ENCODE results near the gene CPD. TPM values are rescaled to one million over a fixed set of nuclear protein-coding genes. Genes with fewer than 3 reads are reported as not detected.

CPD gene
- total RNA-seq, 1 donor from 2014 or later: 51.2 TPM

DNA sequence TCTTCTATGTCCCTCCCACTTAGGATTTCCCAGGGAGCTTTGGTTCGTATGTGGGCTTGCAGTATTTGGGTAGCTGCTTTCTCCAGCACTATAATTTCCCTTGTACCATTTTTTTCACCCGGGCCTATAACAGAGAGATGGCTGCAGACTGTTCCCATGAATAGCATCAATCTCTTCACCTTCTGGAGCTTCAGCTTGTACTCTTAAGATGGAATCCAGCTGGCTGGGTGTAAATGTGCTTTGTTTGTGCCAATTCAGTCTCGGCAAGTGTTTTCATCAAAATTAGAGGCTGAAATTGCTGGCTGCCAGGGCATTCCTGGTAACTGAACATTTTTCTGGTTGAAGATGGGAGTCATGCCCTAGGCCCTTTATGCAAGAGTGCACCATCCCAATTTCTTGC, 12.2 kb upstream of the CPD start:
- peaks cover 2% of the 10 kb centered on the region for H3K27me3 ChIP-seq (ENCODE audit: insufficient read depth, low read length)
- H3K4me2 ChIP-seq (ENCODE audit: low read length): no peak overlapping the region
- peaks cover 5% of the 10 kb centered on the region for H3K4me1 ChIP-seq (ENCODE audit: insufficient read depth, low read length)
- TF ChIP-seq, protein P1, sequence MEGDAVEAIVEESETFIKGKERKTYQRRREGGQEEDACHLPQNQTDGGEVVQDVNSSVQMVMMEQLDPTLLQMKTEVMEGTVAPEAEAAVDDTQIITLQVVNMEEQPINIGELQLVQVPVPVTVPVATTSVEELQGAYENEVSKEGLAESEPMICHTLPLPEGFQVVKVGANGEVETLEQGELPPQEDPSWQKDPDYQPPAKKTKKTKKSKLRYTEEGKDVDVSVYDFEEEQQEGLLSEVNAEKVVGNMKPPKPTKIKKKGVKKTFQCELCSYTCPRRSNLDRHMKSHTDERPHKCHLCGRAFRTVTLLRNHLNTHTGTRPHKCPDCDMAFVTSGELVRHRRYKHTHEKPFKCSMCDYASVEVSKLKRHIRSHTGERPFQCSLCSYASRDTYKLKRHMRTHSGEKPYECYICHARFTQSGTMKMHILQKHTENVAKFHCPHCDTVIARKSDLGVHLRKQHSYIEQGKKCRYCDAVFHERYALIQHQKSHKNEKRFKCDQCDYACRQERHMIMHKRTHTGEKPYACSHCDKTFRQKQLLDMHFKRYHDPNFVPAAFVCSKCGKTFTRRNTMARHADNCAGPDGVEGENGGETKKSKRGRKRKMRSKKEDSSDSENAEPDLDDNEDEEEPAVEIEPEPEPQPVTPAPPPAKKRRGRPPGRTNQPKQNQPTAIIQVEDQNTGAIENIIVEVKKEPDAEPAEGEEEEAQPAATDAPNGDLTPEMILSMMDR (IDR thresholded peaks at IDR 0.05; ENCODE audit: insufficient read depth, low read depth, low read length): no peak
- no peak for TF ChIP-seq EZH2 (IDR thresholded peaks at IDR 0.05; ENCODE audit: insufficient read depth, low read length)
- no peaks in the 10 kb centered on the region for H4K20me1 ChIP-seq (ENCODE audit: insufficient read depth, low read length)
- H3K4me3 ChIP-seq (ENCODE audit: insufficient read depth, low read depth, low read length): no peak overlapping the region
- FAIRE-seq (no peak), DNase-seq (ENCODE audit: low read depth) (no peak)
- H3K36me3 Mint-ChIP-seq (ENCODE audit: low read depth, unreplicated experiment): no peaks in the 10 kb centered on the region
- H3K27ac ChIP-seq (ENCODE audit: low read depth, low read length): no peak overlapping the region
- H3K79me2 ChIP-seq (ENCODE audit: insufficient read depth, low read length): no peaks in the 10 kb centered on the region
- H3K9me3 Mint-ChIP-seq (ENCODE audit: unreplicated experiment): peaks cover 4% of the 10 kb centered on the region
- no peak overlapping the region for H2AFZ ChIP-seq (ENCODE audit: low read depth, low read length)
- H3K4me3 Mint-ChIP-seq (ENCODE audit: unreplicated experiment): no peak overlapping the region
- H3K4me1 Mint-ChIP-seq (ENCODE audit: low read depth, unreplicated experiment): peaks cover 5% of the 10 kb centered on the region
- no peaks in the 10 kb centered on the region for H3K36me3 ChIP-seq (ENCODE audit: insufficient read depth, low read length)
- H3K27ac Mint-ChIP-seq (ENCODE audit: unreplicated experiment): no peak overlapping the region
- no peaks in the 10 kb centered on the region for H3K9me3 ChIP-seq (ENCODE audit: insufficient read depth, low read depth, low read length)
- no peak overlapping the region for H3K9ac ChIP-seq (ENCODE audit: low read length)
- H3K27me3 Mint-ChIP-seq (ENCODE audit: low read depth, unreplicated experiment): peaks cover 6% of the 10 kb centered on the region

DNA sequence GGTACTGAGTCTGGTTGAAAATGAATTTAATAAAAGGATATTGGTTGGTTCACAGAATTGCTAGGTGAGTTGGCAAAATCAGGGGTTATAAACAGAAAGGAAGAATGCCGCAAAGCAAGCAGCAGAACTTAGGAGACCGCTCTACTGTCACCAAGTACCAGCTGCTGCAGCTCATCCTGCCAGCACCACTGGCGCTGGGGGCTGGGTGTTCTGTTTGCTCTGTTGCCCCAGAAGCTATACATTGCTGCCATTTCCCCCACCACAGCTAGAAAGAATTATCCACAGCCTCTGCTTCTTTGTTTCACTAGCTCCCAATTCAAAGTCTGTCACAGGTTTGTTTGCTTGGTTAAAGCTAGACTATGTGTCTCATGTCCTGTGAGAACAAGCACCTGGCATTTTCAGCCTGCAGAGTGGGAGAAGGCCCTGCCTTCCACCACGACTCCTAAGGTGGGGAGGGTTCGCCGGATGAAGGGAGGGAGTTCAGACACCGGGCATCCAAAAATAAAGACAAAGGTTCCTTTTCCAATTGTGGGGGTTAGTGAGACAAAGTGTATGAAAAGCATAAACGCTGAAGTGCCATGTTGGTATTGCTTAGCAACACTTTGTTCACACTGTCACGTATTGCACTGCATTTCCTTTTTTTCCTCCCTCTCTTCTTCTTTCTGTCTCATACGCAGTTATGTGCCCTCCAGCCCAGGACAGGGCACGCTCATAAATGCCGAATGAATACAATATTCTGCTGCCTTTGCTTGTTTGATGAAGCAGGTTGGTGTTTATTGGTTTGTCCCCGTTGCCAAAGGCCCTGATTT, 9.6 kb upstream of the CPD start:
- TF ChIP-seq, protein P1 (IDR thresholded peaks at IDR 0.05; ENCODE audit: insufficient read depth, low read depth, low read length): no peak
- no peak for TF ChIP-seq EZH2 (IDR thresholded peaks at IDR 0.05; ENCODE audit: insufficient read depth, low read length)
- Mint-ChIP-seq H3K27ac (ENCODE audit: unreplicated experiment) (no peak overlapping the region), H3K27me3 (ENCODE audit: low read depth, unreplicated experiment) (peaks cover 6% of the 10 kb centered on the region), H3K9me3 (ENCODE audit: unreplicated experiment) (no peaks in the 10 kb centered on the region), H3K36me3 (ENCODE audit: low read depth, unreplicated experiment) (no peaks in the 10 kb centered on the region), H3K4me1 (ENCODE audit: low read depth, unreplicated experiment) (peaks cover 5% of the 10 kb centered on the region), H3K4me3 (ENCODE audit: unreplicated experiment) (no peak overlapping the region)
- Histone ChIP-seq H3K4me1 (ENCODE audit: insufficient read depth, low read length) (no peaks in the 10 kb centered on the region), H3K27me3 (ENCODE audit: insufficient read depth, low read length) (peaks cover 2% of the 10 kb centered on the region), H3K27ac (ENCODE audit: low read depth, low read length) (no peak overlapping the region), H3K9me3 (ENCODE audit: insufficient read depth, low read depth, low read length) (no peaks in the 10 kb centered on the region), H3K9ac (ENCODE audit: low read length) (no peak overlapping the region), H2AFZ (ENCODE audit: low read depth, low read length) (no peak overlapping the region), H3K36me3 (ENCODE audit: insufficient read depth, low read length) (no peaks in the 10 kb centered on the region), H3K4me3 (ENCODE audit: insufficient read depth, low read depth, low read length) (no peak overlapping the region), H3K4me2 (ENCODE audit: low read length) (no peak overlapping the region), H3K79me2 (ENCODE audit: insufficient read depth, low read length) (no peaks in the 10 kb centered on the region), H4K20me1 (ENCODE audit: insufficient read depth, low read length) (no peaks in the 10 kb centered on the region)
- FAIRE-seq (no peak), DNase-seq (ENCODE audit: low read depth) (no peak)

DNA sequence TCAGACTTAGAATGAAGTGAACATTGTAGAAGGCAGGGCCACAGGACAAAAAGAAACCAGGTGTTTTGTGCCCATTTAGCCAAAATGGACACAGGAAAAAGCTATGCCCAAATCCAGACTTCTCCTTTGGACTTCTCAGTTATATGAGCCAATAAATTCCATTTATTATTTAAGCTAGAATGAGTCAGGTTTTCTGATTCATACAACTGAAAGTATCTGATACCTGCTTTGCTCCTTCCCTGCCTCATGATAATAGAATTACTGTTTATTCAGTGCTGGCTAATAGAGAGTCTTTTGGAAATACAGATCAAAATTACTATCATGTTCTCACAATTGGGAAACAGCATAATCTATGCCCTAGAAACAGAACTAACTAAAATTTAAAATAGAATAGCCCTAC, 8.7 kb upstream of the CPD start:
- Mint-ChIP-seq H3K9me3 (ENCODE audit: unreplicated experiment) (no peaks in the 10 kb centered on the region), H3K4me1 (ENCODE audit: low read depth, unreplicated experiment) (peaks cover 5% of the 10 kb centered on the region), H3K27me3 (ENCODE audit: low read depth, unreplicated experiment) (peaks cover 6% of the 10 kb centered on the region), H3K36me3 (ENCODE audit: low read depth, unreplicated experiment) (no peaks in the 10 kb centered on the region), H3K4me3 (ENCODE audit: unreplicated experiment) (no peak overlapping the region), H3K27ac (ENCODE audit: unreplicated experiment) (no peak overlapping the region)
- Histone ChIP-seq H2AFZ (ENCODE audit: low read depth, low read length) (no peak overlapping the region), H3K27ac (ENCODE audit: low read depth, low read length) (no peak overlapping the region), H4K20me1 (ENCODE audit: insufficient read depth, low read length) (no peaks in the 10 kb centered on the region), H3K9ac (ENCODE audit: low read length) (no peak overlapping the region), H3K4me2 (ENCODE audit: low read length) (no peak overlapping the region), H3K27me3 (ENCODE audit: insufficient read depth, low read length) (peaks cover 2% of the 10 kb centered on the region), H3K36me3 (ENCODE audit: insufficient read depth, low read length) (no peaks in the 10 kb centered on the region), H3K9me3 (ENCODE audit: insufficient read depth, low read depth, low read length) (no peaks in the 10 kb centered on the region), H3K79me2 (ENCODE audit: insufficient read depth, low read length) (no peaks in the 10 kb centered on the region), H3K4me3 (ENCODE audit: insufficient read depth, low read depth, low read length) (no peak overlapping the region), H3K4me1 (ENCODE audit: insufficient read depth, low read length) (no peaks in the 10 kb centered on the region)
- TF ChIP-seq, protein P1 (IDR thresholded peaks at IDR 0.05; ENCODE audit: insufficient read depth, low read depth, low read length): no peak
- TF ChIP-seq EZH2 (IDR thresholded peaks at IDR 0.05; ENCODE audit: insufficient read depth, low read length): no peak
- FAIRE-seq (no peak), DNase-seq (ENCODE audit: low read depth) (peak; percentile 29)

All from astrocyte (in vitro differentiated cells and primary cell).